ENCODE data around the gene MKLN1. TPM values are rescaled to one million over a fixed set of nuclear protein-coding genes. Genes with fewer than 3 reads are reported as not detected.

The MKLN1 gene
- total and polyA plus RNA-seq, 2 of the 13 experiments (the other 11 are each of a cell fraction or from before 2014, with no cell fraction given), result 33.6 to 43.5 TPM

GRCh38 chr7:131327626-131328376 lies at the start of gene MKLN1 (continued):
- TF ChIP-seq MLXIP (CRISPR knock-in tag; IDR thresholded peaks at IDR 0.05; ENCODE audit: borderline replicate concordance), result no peak
- TF ChIP-seq ELF3 (CRISPR knock-in tag; IDR thresholded peaks at IDR 0.05), result peak; percentile 4; the same call in 1 of the 2 replicates
- TF ChIP-seq ZFP41 (CRISPR knock-in tag; IDR thresholded peaks at IDR 0.05; ENCODE audit: borderline replicate concordance), result no peak
- TF ChIP-seq RXRB (CRISPR knock-in tag; IDR thresholded peaks at IDR 0.05; ENCODE audit: borderline replicate concordance), result no peak; the same call in 1 of the 2 replicates
- no peak for TF ChIP-seq ZNF513 (CRISPR knock-in tag; conservative IDR thresholded peaks at IDR 0.05)
- TF ChIP-seq CHD4 (IDR thresholded peaks at IDR 0.05; ENCODE audit: borderline replicate concordance, low read length), result no peak
- TF ChIP-seq HOMEZ (CRISPR knock-in tag; IDR thresholded peaks at IDR 0.05; ENCODE audit: low read depth), result no peak
- 0 out of 2 replicates have a peak, but pooled peaks have one; percentile 30 for TF ChIP-seq ZNF710 (CRISPR knock-in tag; IDR thresholded peaks at IDR 0.05; ENCODE audit: borderline replicate concordance)
- 0 out of 2 replicates have a peak, but pooled peaks have one; percentile 49 for TF ChIP-seq ZNF337 (CRISPR knock-in tag; IDR thresholded peaks at IDR 0.05; ENCODE audit: borderline replicate concordance, low read depth)
- TF ChIP-seq, protein P1, sequence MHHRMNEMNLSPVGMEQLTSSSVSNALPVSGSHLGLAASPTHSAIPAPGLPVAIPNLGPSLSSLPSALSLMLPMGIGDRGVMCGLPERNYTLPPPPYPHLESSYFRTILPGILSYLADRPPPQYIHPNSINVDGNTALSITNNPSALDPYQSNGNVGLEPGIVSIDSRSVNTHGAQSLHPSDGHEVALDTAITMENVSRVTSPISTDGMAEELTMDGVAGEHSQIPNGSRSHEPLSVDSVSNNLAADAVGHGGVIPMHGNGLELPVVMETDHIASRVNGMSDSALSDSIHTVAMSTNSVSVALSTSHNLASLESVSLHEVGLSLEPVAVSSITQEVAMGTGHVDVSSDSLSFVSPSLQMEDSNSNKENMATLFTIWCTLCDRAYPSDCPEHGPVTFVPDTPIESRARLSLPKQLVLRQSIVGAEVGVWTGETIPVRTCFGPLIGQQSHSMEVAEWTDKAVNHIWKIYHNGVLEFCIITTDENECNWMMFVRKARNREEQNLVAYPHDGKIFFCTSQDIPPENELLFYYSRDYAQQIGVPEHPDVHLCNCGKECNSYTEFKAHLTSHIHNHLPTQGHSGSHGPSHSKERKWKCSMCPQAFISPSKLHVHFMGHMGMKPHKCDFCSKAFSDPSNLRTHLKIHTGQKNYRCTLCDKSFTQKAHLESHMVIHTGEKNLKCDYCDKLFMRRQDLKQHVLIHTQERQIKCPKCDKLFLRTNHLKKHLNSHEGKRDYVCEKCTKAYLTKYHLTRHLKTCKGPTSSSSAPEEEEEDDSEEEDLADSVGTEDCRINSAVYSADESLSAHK (CRISPR knock-in tag; IDR thresholded peaks at IDR 0.05; ENCODE audit: borderline replicate concordance), result no peak
- no peak; the same call in 1 of the 2 replicates for TF ChIP-seq NFYC (CRISPR knock-in tag; IDR thresholded peaks at IDR 0.05)
- peak; percentile 44; the same call in 1 of the 2 replicates for TF ChIP-seq ZNF704 (CRISPR knock-in tag; IDR thresholded peaks at IDR 0.05; ENCODE audit: borderline replicate concordance)
- TF ChIP-seq IKZF1 (IDR thresholded peaks at IDR 0.05), result no peak

All from HepG2 (cell line).